Liver (tissue), 9 donors: ENCODE data around the gene PARP12. TPM values are rescaled to one million over a fixed set of nuclear protein-coding genes. Genes with fewer than 3 reads are reported as not detected.

Experiments
- DNase-seq: peaks from one replicate; pipeline ENCODE4 v3.0.0-alpha.2; 2017; ENCODE audit warnings: low spot score
- H3K27ac ChIP-seq, 2 donors: one replicate each; pipeline ENCODE4 v1.7.0; 2013; ENCODE audit warnings: inconsistent platforms in 2 of 2, low read length in 2 of 2, control low read depth in 1 of 2, low read depth in 1 of 2, mild to moderate bottlenecking in 1 of 2
- H3K27me3 ChIP-seq, 4 donors: one replicate each; pipeline versions ENCODE4 v1.6.1 to v1.7.0; 2013; ENCODE audit warnings: low read length in 3 of 4, inconsistent platforms in 1 of 4, mild to moderate bottlenecking in 1 of 4, moderate library complexity in 1 of 4; ENCODE audit not compliant: control insufficient read depth in 4 of 4, insufficient read depth in 4 of 4
- H3K36me3 ChIP-seq, 4 donors: one replicate each; pipeline versions ENCODE4 v1.6.1 to v1.7.0; 2013; ENCODE audit warnings: low read length in 3 of 4, mild to moderate bottlenecking in 3 of 4, low read depth in 1 of 4, moderate library complexity in 1 of 4; ENCODE audit not compliant: control insufficient read depth in 4 of 4, insufficient read depth in 3 of 4
- H3K4me1 ChIP-seq, 4 donors: one replicate each; pipeline versions ENCODE4 v1.6.1 to v1.7.0; 2013; ENCODE audit warnings: low read length in 3 of 4, mild to moderate bottlenecking in 3 of 4, moderate library complexity in 1 of 4; ENCODE audit not compliant: control insufficient read depth in 4 of 4, insufficient read depth in 4 of 4
- H3K4me3 ChIP-seq, 3 donors: one replicate each; pipeline versions ENCODE4 v1.6.1 to v1.7.0; 2013; ENCODE audit warnings: low read length in 3 of 3, control low read depth in 1 of 3, low read depth in 1 of 3, mild to moderate bottlenecking in 1 of 3
- H3K9ac ChIP-seq, 2 donors: one replicate each; pipeline ENCODE4 v1.7.0; 2013; ENCODE audit warnings: low read length in 2 of 2, mild to moderate bottlenecking in 2 of 2, moderate library complexity in 2 of 2, control low read depth in 1 of 2, low read depth in 1 of 2
- H3K9me3 ChIP-seq, 4 donors: one replicate each; pipeline versions ENCODE4 v1.6.1 to v1.7.0; 2013; ENCODE audit warnings: low read length in 3 of 4; ENCODE audit not compliant: control insufficient read depth in 4 of 4
- EGR1 ChIP-seq, 2 donors: IDR thresholded peaks; 2 replicates each; pipeline ENCODE4 v1.6.1; 2016 to 2018; ENCODE audit warnings: antibody characterized with exemption in 2 of 2, low read depth in 2 of 2
- FOXA1 ChIP-seq: IDR thresholded peaks from 2 replicates; pipeline ENCODE4 v1.6.1; 2016; ENCODE audit warnings: antibody characterized with exemption
- FOXA2 ChIP-seq: IDR thresholded peaks from 2 replicates; pipeline ENCODE4 v1.6.1; 2016; ENCODE audit warnings: antibody characterized with exemption
- GABPA ChIP-seq, 2 donors: IDR thresholded peaks in 1 of 2; conservative IDR thresholded peaks in 1 of 2; 2 replicates each; pipeline ENCODE4 v1.6.1; 2016; ENCODE audit warnings: antibody characterized with exemption in 2 of 2, mild to moderate bottlenecking in 1 of 2, moderate library complexity in 1 of 2
- HNF4A ChIP-seq, 2 donors: conservative IDR thresholded peaks; 2 replicates each; pipeline ENCODE4 v1.6.1; 2016; ENCODE audit warnings: antibody characterized with exemption in 2 of 2, mild to moderate bottlenecking in 2 of 2
- HNF4G ChIP-seq: IDR thresholded peaks from 2 replicates; pipeline ENCODE4 v1.6.1; 2016; ENCODE audit warnings: antibody characterized with exemption
- JUND ChIP-seq, 2 donors: IDR thresholded peaks; 2 replicates each; pipeline ENCODE4 v1.6.1; 2016; ENCODE audit warnings: antibody characterized with exemption in 2 of 2
- NR2F2 ChIP-seq: IDR thresholded peaks from 2 replicates; pipeline ENCODE4 v1.6.1; 2016; ENCODE audit warnings: antibody characterized with exemption
- RXRA ChIP-seq, 2 donors: IDR thresholded peaks; 2 replicates each; pipeline ENCODE4 v1.6.1; 2017 to 2018; ENCODE audit warnings: antibody characterized with exemption in 2 of 2, mild to moderate bottlenecking in 1 of 2
- SP1 ChIP-seq: IDR thresholded peaks from 2 replicates; pipeline ENCODE4 v1.6.1; 2018; ENCODE audit warnings: antibody characterized with exemption, mild to moderate bottlenecking
- TAF1 ChIP-seq: conservative IDR thresholded peaks from 2 replicates; pipeline ENCODE4 v1.6.1; 2016; ENCODE audit warnings: antibody characterized with exemption, mild to moderate bottlenecking
- WGBS: extraction: QIAGEN DNeasy Blood & Tissue Kit; methylation state at CpG from one replicate; pipeline ENCODE4 v1.1.7; 2013; 5-methylcytosine and 5-hydroxymethylcytosine counted together
- polyA plus RNA-seq, 2 donors: library from polyadenylated mRNA; stranded (reverse) in 1 of 2; unstranded in 1 of 2; fragments of 200-250 nt in 1 of 2; fragments of >200 nt in 1 of 2; fragmentation: Nextera tagmentation in 1 of 2; extraction: Ambion mirVana in 1 of 2; gene quantifications; one replicate each; pipeline versions ENCODE4 v1.2.1 to v1.2.3, GENCODE V29; 2013 to 2015
- total RNA-seq, 2 donors: library from RNA; depleted of rRNA; stranded (reverse); fragments of >200 nt; gene quantifications; one replicate each; pipeline ENCODE4 v1.2.3, GENCODE V29; 2014
- TF ChIP-seq, protein P1 (sequence below): fragments of 150-350 bp; IDR thresholded peaks from 2 replicates; pipeline ENCODE4 v1.5.1; 2017; ENCODE audit warnings: improper control_type of control experiment, low read depth, low read length; ENCODE audit not compliant: missing input control
- TF ChIP-seq, protein P2 (sequence below): IDR thresholded peaks from 2 replicates; pipeline ENCODE4 v1.6.1; 2016; ENCODE audit warnings: antibody characterized with exemption
- TF ChIP-seq, protein P3 (sequence below): IDR thresholded peaks from 2 replicates; pipeline ENCODE4 v1.6.1; 2016; ENCODE audit warnings: antibody characterized with exemption
- TF ChIP-seq, protein P4 (sequence below): IDR thresholded peaks from 2 replicates; pipeline ENCODE4 v1.6.1; 2016; ENCODE audit warnings: antibody characterized with exemption
- TF ChIP-seq, protein P5 (sequence below): IDR thresholded peaks from 2 replicates; pipeline ENCODE4 v1.6.1; 2016; ENCODE audit warnings: antibody characterized with exemption, mild to moderate bottlenecking
- donor health status: healthy.
- donor health status: healthy.
- donor health status: healthy.
- donor health status: healthy.
- donor health status: healthy.

Gene PARP12
- total and polyA plus RNA-seq, 4 donors = 13.3 to 32.7 (median 19.8) TPM

DNA sequence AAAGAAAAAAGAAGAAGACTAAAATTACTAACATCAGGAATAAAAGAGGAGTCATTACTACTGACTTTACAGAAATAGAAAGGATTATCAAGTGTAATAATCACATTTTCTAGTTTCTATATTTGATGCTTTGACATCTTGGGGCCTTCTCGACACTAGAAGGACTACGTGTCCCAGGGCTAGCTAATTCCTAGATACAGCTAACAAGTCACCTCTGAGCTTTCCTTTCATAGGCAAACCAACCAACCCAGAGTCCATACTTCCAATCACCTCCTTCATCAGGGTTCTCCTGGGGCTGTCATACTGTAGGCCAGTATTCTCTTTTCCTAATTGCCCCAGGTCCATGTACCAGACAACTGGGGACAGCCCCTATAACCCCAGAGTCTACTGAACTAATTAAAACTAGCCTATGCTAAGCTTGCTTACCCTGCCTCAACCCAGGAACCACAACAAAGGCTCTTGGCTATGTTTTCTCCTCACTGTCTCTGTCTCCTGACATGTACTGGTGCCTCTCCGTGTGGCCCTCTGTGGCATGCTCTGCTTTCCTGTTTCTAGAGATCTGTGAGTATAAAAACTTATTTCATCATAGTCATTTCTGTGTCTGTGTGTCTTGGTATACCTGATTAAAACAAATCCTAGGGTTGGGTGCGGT is 6.7 kb upstream of the PARP12 start:
- WGBS = 94% methylated on average over 4 of the region's 4 CpGs
- Histone ChIP-seq H3K4me3 (no peak overlapping the region), H3K27ac (no peak overlapping the region)

More for the DNA sequence above, 6.7 kb upstream of the PARP12 start:
- TF ChIP-seq, protein P1, sequence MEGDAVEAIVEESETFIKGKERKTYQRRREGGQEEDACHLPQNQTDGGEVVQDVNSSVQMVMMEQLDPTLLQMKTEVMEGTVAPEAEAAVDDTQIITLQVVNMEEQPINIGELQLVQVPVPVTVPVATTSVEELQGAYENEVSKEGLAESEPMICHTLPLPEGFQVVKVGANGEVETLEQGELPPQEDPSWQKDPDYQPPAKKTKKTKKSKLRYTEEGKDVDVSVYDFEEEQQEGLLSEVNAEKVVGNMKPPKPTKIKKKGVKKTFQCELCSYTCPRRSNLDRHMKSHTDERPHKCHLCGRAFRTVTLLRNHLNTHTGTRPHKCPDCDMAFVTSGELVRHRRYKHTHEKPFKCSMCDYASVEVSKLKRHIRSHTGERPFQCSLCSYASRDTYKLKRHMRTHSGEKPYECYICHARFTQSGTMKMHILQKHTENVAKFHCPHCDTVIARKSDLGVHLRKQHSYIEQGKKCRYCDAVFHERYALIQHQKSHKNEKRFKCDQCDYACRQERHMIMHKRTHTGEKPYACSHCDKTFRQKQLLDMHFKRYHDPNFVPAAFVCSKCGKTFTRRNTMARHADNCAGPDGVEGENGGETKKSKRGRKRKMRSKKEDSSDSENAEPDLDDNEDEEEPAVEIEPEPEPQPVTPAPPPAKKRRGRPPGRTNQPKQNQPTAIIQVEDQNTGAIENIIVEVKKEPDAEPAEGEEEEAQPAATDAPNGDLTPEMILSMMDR = no peak
- TF ChIP-seq, protein P2, sequence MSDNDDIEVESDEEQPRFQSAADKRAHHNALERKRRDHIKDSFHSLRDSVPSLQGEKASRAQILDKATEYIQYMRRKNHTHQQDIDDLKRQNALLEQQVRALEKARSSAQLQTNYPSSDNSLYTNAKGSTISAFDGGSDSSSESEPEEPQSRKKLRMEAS = no peak
- TF ChIP-seq HNF4G (no peak), FOXA1 (no peak), HNF4A (conservative IDR thresholded peaks at IDR 0.05) (no peak), EGR1 (IDR thresholded peaks at IDR 0.05; ENCODE audit: low read depth in 2 of 2) (no peak), SP1 (no peak), RXRA (IDR thresholded peaks at IDR 0.05) (no peak), FOXA2 (no peak), GABPA (IDR thresholded peaks at IDR 0.05 in 1 of 2, conservative IDR thresholded peaks at IDR 0.05 in 1 of 2) (no peak), NR2F2 (no peak), JUND (IDR thresholded peaks at IDR 0.05) (no peak), TAF1 (no peak)
- TF ChIP-seq, protein P3, sequence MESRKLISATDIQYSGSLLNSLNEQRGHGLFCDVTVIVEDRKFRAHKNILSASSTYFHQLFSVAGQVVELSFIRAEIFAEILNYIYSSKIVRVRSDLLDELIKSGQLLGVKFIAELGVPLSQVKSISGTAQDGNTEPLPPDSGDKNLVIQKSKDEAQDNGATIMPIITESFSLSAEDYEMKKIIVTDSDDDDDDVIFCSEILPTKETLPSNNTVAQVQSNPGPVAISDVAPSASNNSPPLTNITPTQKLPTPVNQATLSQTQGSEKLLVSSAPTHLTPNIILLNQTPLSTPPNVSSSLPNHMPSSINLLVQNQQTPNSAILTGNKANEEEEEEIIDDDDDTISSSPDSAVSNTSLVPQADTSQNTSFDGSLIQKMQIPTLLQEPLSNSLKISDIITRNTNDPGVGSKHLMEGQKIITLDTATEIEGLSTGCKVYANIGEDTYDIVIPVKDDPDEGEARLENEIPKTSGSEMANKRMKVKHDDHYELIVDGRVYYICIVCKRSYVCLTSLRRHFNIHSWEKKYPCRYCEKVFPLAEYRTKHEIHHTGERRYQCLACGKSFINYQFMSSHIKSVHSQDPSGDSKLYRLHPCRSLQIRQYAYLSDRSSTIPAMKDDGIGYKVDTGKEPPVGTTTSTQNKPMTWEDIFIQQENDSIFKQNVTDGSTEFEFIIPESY = no peak
- TF ChIP-seq, protein P4, sequence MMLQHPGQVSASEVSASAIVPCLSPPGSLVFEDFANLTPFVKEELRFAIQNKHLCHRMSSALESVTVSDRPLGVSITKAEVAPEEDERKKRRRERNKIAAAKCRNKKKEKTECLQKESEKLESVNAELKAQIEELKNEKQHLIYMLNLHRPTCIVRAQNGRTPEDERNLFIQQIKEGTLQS = no peak
- TF ChIP-seq, protein P5, sequence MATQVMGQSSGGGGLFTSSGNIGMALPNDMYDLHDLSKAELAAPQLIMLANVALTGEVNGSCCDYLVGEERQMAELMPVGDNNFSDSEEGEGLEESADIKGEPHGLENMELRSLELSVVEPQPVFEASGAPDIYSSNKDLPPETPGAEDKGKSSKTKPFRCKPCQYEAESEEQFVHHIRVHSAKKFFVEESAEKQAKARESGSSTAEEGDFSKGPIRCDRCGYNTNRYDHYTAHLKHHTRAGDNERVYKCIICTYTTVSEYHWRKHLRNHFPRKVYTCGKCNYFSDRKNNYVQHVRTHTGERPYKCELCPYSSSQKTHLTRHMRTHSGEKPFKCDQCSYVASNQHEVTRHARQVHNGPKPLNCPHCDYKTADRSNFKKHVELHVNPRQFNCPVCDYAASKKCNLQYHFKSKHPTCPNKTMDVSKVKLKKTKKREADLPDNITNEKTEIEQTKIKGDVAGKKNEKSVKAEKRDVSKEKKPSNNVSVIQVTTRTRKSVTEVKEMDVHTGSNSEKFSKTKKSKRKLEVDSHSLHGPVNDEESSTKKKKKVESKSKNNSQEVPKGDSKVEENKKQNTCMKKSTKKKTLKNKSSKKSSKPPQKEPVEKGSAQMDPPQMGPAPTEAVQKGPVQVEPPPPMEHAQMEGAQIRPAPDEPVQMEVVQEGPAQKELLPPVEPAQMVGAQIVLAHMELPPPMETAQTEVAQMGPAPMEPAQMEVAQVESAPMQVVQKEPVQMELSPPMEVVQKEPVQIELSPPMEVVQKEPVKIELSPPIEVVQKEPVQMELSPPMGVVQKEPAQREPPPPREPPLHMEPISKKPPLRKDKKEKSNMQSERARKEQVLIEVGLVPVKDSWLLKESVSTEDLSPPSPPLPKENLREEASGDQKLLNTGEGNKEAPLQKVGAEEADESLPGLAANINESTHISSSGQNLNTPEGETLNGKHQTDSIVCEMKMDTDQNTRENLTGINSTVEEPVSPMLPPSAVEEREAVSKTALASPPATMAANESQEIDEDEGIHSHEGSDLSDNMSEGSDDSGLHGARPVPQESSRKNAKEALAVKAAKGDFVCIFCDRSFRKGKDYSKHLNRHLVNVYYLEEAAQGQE = no peak
- no peak for DNase-seq
- Histone ChIP-seq H3K9ac (no peak overlapping the region), H3K4me1 (no peaks in the 10 kb centered on the region), H3K36me3 (no peaks in the 10 kb centered on the region), H3K9me3 (peaks cover 2 to 11% (median 3%) of the 10 kb centered on the region in 4 donors), H3K27me3 (no peaks in the 10 kb centered on the region)
